ENCODE results near the gene NOVA2. TPM values are rescaled to one million over a fixed set of nuclear protein-coding genes. Genes with fewer than 3 reads are reported as not detected.

NOVA2 gene
- total RNA-seq, 1 experiment from 2014 or later = not detected

DNA sequence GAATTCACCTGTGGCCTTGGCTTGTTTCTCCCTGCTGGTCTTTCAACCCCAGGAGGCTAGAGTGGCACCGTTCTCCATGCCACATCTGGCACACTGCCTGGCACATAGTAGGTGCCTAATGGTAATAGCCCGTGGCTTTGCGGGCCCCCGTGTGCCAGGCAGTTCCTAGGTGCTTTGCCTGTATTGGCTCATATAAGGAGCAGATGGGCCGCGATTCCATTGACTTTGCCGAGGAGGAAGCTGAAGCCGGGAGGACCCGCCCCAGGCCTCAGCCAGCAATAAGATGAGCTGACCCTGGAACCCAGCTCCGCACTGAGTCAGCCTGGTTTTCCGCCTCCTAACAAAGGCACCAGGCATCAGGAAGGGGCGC is 48.4 kb upstream of the NOVA2 start:
- ChIA-PET CTCF (interaction anchor here (0.9 to 11.3 kb wide), 3 partner anchors 11 to 56 kb away, joined by 3 to 216 read pairs (median 8); no protein-coding TSS in a partner anchor), POLR2A (interaction anchor here (1.2 kb wide), 1 partner anchor 48 kb away, joined by 5 read pairs; no protein-coding TSS in a partner anchor)
- Mint-ChIP-seq H3K4me1 (ENCODE audit: insufficient read depth, unreplicated experiment) (peaks cover 12% of the 10 kb centered on the region), H3K36me3 (ENCODE audit: insufficient read depth, unreplicated experiment) (peaks cover 22% of the 10 kb centered on the region), H3K9me3 (ENCODE audit: unreplicated experiment) (no peaks in the 10 kb centered on the region), H3K27ac (ENCODE audit: low read depth, unreplicated experiment) (no peak overlapping the region), H3K4me3 (ENCODE audit: unreplicated experiment) (no peak overlapping the region), H3K27me3 (ENCODE audit: insufficient read depth, unreplicated experiment) (no peaks in the 10 kb centered on the region)
- intact Hi-C loops (cut with micrococcal nuclease) = no loop called here
- BruUV-seq (replicated peaks) = no TSS peak
- TF ChIP-seq, protein P1, sequence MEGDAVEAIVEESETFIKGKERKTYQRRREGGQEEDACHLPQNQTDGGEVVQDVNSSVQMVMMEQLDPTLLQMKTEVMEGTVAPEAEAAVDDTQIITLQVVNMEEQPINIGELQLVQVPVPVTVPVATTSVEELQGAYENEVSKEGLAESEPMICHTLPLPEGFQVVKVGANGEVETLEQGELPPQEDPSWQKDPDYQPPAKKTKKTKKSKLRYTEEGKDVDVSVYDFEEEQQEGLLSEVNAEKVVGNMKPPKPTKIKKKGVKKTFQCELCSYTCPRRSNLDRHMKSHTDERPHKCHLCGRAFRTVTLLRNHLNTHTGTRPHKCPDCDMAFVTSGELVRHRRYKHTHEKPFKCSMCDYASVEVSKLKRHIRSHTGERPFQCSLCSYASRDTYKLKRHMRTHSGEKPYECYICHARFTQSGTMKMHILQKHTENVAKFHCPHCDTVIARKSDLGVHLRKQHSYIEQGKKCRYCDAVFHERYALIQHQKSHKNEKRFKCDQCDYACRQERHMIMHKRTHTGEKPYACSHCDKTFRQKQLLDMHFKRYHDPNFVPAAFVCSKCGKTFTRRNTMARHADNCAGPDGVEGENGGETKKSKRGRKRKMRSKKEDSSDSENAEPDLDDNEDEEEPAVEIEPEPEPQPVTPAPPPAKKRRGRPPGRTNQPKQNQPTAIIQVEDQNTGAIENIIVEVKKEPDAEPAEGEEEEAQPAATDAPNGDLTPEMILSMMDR (IDR thresholded peaks at IDR 0.05; ENCODE audit: unreplicated experiment) = no peak
- DNase-seq (ENCODE audit: unreplicated experiment) = no peak

DNA sequence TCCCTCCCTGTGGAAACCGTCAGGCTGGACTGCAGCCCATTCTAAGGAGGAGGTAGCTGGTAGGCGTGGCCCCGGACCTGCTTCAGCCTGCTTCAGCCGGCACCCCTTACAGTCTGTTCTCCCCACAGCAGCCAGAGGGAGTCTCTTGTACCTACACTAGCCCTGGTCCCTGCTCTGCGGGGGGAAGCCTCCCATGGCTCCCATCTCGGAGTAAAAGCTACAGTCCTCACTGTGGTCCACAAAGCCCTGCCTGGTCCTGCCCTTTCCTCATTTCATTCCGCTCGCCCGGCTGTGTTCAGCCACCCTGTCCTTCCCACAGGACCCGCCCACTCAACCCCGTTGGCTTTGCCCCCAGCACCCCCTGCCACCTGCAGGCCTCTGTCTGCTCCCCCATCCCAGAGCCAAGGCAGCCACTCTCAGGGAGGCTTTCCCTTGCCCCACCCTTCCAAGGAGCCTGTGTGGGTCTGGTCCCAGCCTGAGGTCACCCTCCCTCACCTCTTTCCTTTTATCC is 47.9 kb upstream of the NOVA2 start:
- Mint-ChIP-seq H3K27ac (ENCODE audit: low read depth, unreplicated experiment) (no peak overlapping the region), H3K36me3 (ENCODE audit: insufficient read depth, unreplicated experiment) (peaks cover 25% of the 10 kb centered on the region), H3K27me3 (ENCODE audit: insufficient read depth, unreplicated experiment) (no peaks in the 10 kb centered on the region), H3K4me3 (ENCODE audit: unreplicated experiment) (no peak overlapping the region), H3K4me1 (ENCODE audit: insufficient read depth, unreplicated experiment) (peaks cover 16% of the 10 kb centered on the region), H3K9me3 (ENCODE audit: unreplicated experiment) (no peaks in the 10 kb centered on the region)
- intact Hi-C loops (cut with micrococcal nuclease) = no loop called here
- POLR2A ChIA-PET = interaction anchor here (1.0 to 2.3 kb wide), 3 partner anchors 19 to 136 kb away, joined by 3 to 8 read pairs (median 5); partner anchors contain the start of gene IRF2BP1
- TF ChIP-seq, protein P1 (IDR thresholded peaks at IDR 0.05; ENCODE audit: unreplicated experiment) = no peak
- BruUV-seq (replicated peaks) = no TSS peak
- DNase-seq (ENCODE audit: unreplicated experiment) = peak; percentile 74
- CTCF ChIA-PET = interaction anchor here (0.9 to 11.3 kb wide), 3 partner anchors 11 to 57 kb away, joined by 3 to 216 read pairs (median 8); no protein-coding TSS in a partner anchor

DNA sequence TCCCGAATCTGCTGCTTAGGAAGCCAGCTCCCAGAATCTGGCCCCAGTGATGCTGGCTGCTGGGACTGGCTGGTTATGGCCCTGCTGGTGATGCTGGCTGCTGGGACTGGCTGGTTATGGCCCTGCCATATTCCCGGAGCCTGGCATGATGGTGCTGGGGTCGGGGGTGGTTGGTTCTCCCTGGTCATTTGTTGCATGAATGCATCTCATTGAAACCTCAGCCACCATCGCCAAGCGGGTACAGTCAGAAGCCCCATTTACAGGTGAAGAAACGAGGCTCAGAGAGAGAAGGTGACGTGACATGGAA is 47.1 kb upstream of the NOVA2 start:
- Mint-ChIP-seq H3K9me3 (ENCODE audit: unreplicated experiment) (no peaks in the 10 kb centered on the region), H3K27me3 (ENCODE audit: insufficient read depth, unreplicated experiment) (no peaks in the 10 kb centered on the region), H3K4me3 (ENCODE audit: unreplicated experiment) (no peak overlapping the region), H3K36me3 (ENCODE audit: insufficient read depth, unreplicated experiment) (peaks cover 25% of the 10 kb centered on the region), H3K4me1 (ENCODE audit: insufficient read depth, unreplicated experiment) (peaks cover 22% of the 10 kb centered on the region), H3K27ac (ENCODE audit: low read depth, unreplicated experiment) (no peak overlapping the region)
- intact Hi-C loops (cut with micrococcal nuclease) = no loop called here
- TF ChIP-seq, protein P1 (IDR thresholded peaks at IDR 0.05; ENCODE audit: unreplicated experiment) = no peak
- ChIA-PET CTCF (interaction anchor here (0.6 to 11.3 kb wide), 5 partner anchors 8 to 341 kb away, joined by 3 to 216 read pairs (median 8); no protein-coding TSS in a partner anchor), POLR2A (interaction anchor here (0.5 to 2.3 kb wide), 8 partner anchors 11 to 1237 kb away, joined by 3 to 8 read pairs (median 3); partner anchors contain the start of genes CCDC61 and IRF2BP1)
- BruUV-seq (replicated peaks) = no TSS peak
- no peak for DNase-seq (ENCODE audit: unreplicated experiment)

DNA sequence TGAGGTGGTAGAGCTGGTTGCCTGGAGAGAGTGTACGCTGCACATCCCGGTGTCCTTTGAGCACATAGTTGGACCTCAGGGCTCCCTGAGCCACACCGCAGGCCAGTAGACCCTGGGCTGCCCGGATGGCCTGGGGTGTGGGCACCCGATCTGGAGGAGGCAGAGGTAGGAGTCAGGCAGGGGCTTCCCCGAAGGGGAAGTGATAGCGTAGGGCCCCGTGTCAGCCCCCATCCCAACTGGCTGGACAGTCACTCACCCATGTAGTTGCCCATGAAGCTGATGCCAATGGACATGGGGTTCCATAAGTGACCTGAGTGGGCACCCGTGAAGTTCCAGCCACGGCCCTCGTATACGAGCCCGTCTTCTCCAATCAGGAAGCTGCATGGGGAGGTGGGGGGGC is 45.6 kb upstream of the NOVA2 start:
- Mint-ChIP-seq H3K4me3 (ENCODE audit: unreplicated experiment) (no peak overlapping the region), H3K9me3 (ENCODE audit: unreplicated experiment) (no peaks in the 10 kb centered on the region), H3K27me3 (ENCODE audit: insufficient read depth, unreplicated experiment) (no peaks in the 10 kb centered on the region), H3K27ac (ENCODE audit: low read depth, unreplicated experiment) (peak overlapping the region; percentile 23), H3K4me1 (ENCODE audit: insufficient read depth, unreplicated experiment) (peaks cover 31% of the 10 kb centered on the region), H3K36me3 (ENCODE audit: insufficient read depth, unreplicated experiment) (peaks cover 25% of the 10 kb centered on the region)
- DNase-seq (ENCODE audit: unreplicated experiment) = no peak
- CTCF ChIA-PET = interaction anchor here (0.5 to 11.3 kb wide), 9 partner anchors 10 to 980 kb away, joined by 3 to 216 read pairs (median 3); no protein-coding TSS in a partner anchor
- no TSS peak for BruUV-seq (replicated peaks)
- intact Hi-C loops (cut with micrococcal nuclease) = no loop called here
- TF ChIP-seq, protein P1 (IDR thresholded peaks at IDR 0.05; ENCODE audit: unreplicated experiment) = no peak
- POLR2A ChIA-PET = interaction anchor here (0.6 kb wide), 1 partner anchor 27 kb away, joined by 3 read pairs; no protein-coding TSS in a partner anchor

Measured in MCF 10A (cell line).